Neural cell (in vitro differentiated cells): Measurements from ENCODE around the gene TRAPPC6A. TPM values are rescaled to one million over a fixed set of nuclear protein-coding genes. Genes with fewer than 3 reads are reported as not detected.

Source experiments
- H2AFZ ChIP-seq: fragments of 200-600, 300-800 bp; sonication (generic), shearing (Covaris generic); 2 replicates; pipeline ENCODE4 v1.6.0; 2014; ENCODE audit warnings: low read depth, mild to moderate bottlenecking, antibody characterized with exemption, low read length, moderate library complexity
- H3F3A ChIP-seq: fragments of 200-600 bp; shearing (Covaris generic); 2 replicates; pipeline ENCODE4 v1.6.1; 2016; ENCODE audit warnings: mild to moderate bottlenecking, moderate library complexity, mixed read lengths, antibody characterized with exemption, low read length; ENCODE audit not compliant: insufficient read depth, poor library complexity, severe bottlenecking
- H3K27ac ChIP-seq: fragments of 200-600, 300-800 bp; sonication (generic), shearing (Covaris generic); 2 replicates; pipeline ENCODE4 v1.5.1; 2014; ENCODE audit warnings: mild to moderate bottlenecking, low read length, moderate library complexity
- H3K27me3 ChIP-seq: fragments of 300-800, 200-600 bp; sonication (generic), shearing (Covaris generic); 2 replicates; pipeline ENCODE4 v1.6.0; 2014; ENCODE audit warnings: mild to moderate bottlenecking, low read depth, low read length, moderate library complexity; ENCODE audit not compliant: insufficient read depth
- H3K36me3 ChIP-seq: fragments of 300-800, 200-600 bp; sonication (generic), shearing (Covaris generic); 2 replicates; pipeline ENCODE4 v1.5.1; 2014; ENCODE audit warnings: mild to moderate bottlenecking, antibody characterized with exemption, low read length, moderate library complexity; ENCODE audit not compliant: insufficient read depth
- H3K4me2 ChIP-seq: fragments of 300-800, 200-600 bp; sonication (generic), shearing (Covaris generic); 2 replicates; pipeline ENCODE4 v1.6.0; 2014; ENCODE audit warnings: mild to moderate bottlenecking, low read length
- H3K4me3 ChIP-seq: fragments of 300-800, 200-600 bp; sonication (generic), shearing (Covaris generic); 2 replicates; pipeline ENCODE4 v1.5.1; 2014; ENCODE audit warnings: mild to moderate bottlenecking, low read length, moderate library complexity
- H3K79me2 ChIP-seq: fragments of 200-600 bp; shearing (Covaris generic); replicated peaks from 2 replicates; pipeline ENCODE4 v1.6.0; 2014; ENCODE audit warnings: mild to moderate bottlenecking, low read length, moderate library complexity; ENCODE audit not compliant: insufficient read depth
- H3K9ac ChIP-seq: fragments of 300-800, 200-600 bp; sonication (generic), shearing (Covaris generic); 2 replicates; pipeline ENCODE4 v1.6.1; 2016; ENCODE audit warnings: mild to moderate bottlenecking, low read length, mixed read lengths
- H3K9me2 ChIP-seq: fragments of 200-600 bp; shearing (Covaris generic); 2 replicates; pipeline ENCODE4 v1.6.1; 2016; ENCODE audit warnings: mild to moderate bottlenecking, low read length, mixed read lengths; ENCODE audit not compliant: insufficient read depth
- H3K9me3 ChIP-seq: fragments of 200-600, 300-800 bp; sonication (generic), shearing (Covaris generic); 2 replicates; pipeline ENCODE4 v1.6.1; 2016; ENCODE audit warnings: mild to moderate bottlenecking, mixed run types, low read length, moderate library complexity, mixed read lengths
- H4K20me1 ChIP-seq: fragments of 200-600 bp; shearing (Covaris generic); 2 replicates; pipeline ENCODE4 v1.6.1; 2016; ENCODE audit warnings: mild to moderate bottlenecking, mixed run types; ENCODE audit not compliant: insufficient read depth
- EP300 ChIP-seq: fragments of 450-650 bp; conservative IDR thresholded peaks from 2 replicates; pipeline ENCODE4 v1.6.1; 2014; ENCODE audit warnings: antibody characterized with exemption, mild to moderate bottlenecking, moderate library complexity; ENCODE audit not compliant: poor library complexity, severe bottlenecking
- EZH2 ChIP-seq: fragments of 200-600, 300-800 bp; shearing (Covaris generic), sonication (generic); IDR thresholded peaks from 2 replicates; pipeline ENCODE4 v1.6.1; 2014; ENCODE audit warnings: antibody characterized with exemption, low read length, borderline replicate concordance, mild to moderate bottlenecking; ENCODE audit not compliant: insufficient read depth, poor library complexity, severe bottlenecking
- MXI1 ChIP-seq: fragments of 450-650 bp; conservative IDR thresholded peaks from 2 replicates; pipeline ENCODE4 v1.6.1; 2014; ENCODE audit warnings: antibody characterized with exemption, mild to moderate bottlenecking; ENCODE audit not compliant: poor library complexity, severe bottlenecking
- POLR2AphosphoS5 ChIP-seq: IDR thresholded peaks from 2 replicates; pipeline ENCODE4 v1.6.1; 2012
- RAD21 ChIP-seq: fragments of 450-650 bp; conservative IDR thresholded peaks from 2 replicates; pipeline ENCODE4 v1.6.1; 2014; ENCODE audit warnings: antibody characterized with exemption, mild to moderate bottlenecking, moderate library complexity
- SMC3 ChIP-seq: fragments of 450-650 bp; conservative IDR thresholded peaks from 2 replicates; pipeline ENCODE4 v1.6.1; 2014; ENCODE audit warnings: antibody characterized with exemption, mild to moderate bottlenecking, moderate library complexity; ENCODE audit not compliant: poor library complexity
- TAF1 ChIP-seq: IDR thresholded peaks from 2 replicates; pipeline ENCODE4 v1.6.1; 2012; ENCODE audit warnings: low read depth
- polyA plus RNA-seq: library from polyadenylated mRNA; depleted of rRNA; stranded (reverse); fragments of >200 nt; gene quantifications from 2 replicates; pipeline ENCODE4 v1.2.3, GENCODE V29; 2014
- TF ChIP-seq, protein P1 (sequence below): fragments of 450-650 bp; IDR thresholded peaks from 2 replicates; pipeline ENCODE4 v1.5.1; 2014; ENCODE audit warnings: antibody characterized with exemption, mild to moderate bottlenecking, moderate library complexity; ENCODE audit not compliant: poor library complexity, severe bottlenecking
- TF ChIP-seq, protein P2 (sequence below): IDR thresholded peaks from 2 replicates; pipeline ENCODE4 v1.6.1; 2012; ENCODE audit warnings: borderline replicate concordance

The TRAPPC6A gene
- polyA plus RNA-seq, 1 donor from 2014 or later, result 48.5 TPM

DNA sequence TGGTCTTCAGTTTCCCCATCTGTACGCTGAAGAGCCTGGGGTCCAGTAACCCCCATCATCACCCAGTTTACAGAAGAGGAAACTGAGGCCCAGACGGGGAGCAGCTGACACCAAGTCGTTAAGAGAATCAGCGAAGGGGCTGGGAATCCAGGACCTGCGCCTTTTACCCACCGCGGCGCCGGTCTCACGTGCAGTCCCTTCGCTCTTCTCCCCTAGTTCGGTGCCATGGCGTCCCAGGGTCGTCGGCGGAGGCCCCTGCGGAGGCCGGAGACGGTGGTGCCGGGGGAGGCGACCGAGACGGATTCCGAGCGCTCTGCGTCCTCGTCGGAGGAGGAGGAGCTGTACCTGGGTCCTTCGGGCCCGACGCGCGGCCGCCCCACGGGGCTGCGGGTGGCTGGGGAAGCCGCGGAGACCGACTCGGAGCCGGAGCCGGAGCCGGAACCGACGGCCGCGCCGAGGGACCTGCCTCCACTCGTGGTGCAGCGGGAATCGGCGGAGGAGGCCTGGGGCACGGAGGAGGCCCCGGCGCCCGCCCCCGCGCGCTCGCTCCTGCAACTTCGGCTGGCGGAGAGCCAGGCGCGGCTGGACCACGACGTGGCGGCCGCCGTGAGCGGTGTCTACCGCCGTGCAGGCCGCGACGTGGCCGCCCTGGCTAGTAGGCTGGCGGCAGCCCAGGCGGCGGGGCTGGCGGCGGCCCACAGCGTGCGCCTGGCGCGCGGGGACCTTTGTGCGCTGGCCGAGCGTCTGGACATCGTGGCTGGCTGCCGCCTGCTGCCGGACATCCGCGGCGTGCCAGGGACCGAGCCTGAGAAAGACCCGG lies 1.2 kb upstream of the TRAPPC6A start:
- no peaks in the 10 kb centered on the region for H3K79me2 ChIP-seq
- H2AFZ ChIP-seq, result peak overlapping the region; percentile 65
- peak overlapping the region; percentile 71 for H3K27ac ChIP-seq
- peak overlapping the region; percentile 81 for H3K4me3 ChIP-seq
- no peaks in the 10 kb centered on the region for H3K27me3 ChIP-seq
- H4K20me1 ChIP-seq, result no peaks in the 10 kb centered on the region
- H3F3A ChIP-seq, result no peaks in the 10 kb centered on the region
- no peaks in the 10 kb centered on the region for H3K9me2 ChIP-seq
- H3K9ac ChIP-seq, result peak overlapping the region; percentile 71
- TF ChIP-seq, protein P1, sequence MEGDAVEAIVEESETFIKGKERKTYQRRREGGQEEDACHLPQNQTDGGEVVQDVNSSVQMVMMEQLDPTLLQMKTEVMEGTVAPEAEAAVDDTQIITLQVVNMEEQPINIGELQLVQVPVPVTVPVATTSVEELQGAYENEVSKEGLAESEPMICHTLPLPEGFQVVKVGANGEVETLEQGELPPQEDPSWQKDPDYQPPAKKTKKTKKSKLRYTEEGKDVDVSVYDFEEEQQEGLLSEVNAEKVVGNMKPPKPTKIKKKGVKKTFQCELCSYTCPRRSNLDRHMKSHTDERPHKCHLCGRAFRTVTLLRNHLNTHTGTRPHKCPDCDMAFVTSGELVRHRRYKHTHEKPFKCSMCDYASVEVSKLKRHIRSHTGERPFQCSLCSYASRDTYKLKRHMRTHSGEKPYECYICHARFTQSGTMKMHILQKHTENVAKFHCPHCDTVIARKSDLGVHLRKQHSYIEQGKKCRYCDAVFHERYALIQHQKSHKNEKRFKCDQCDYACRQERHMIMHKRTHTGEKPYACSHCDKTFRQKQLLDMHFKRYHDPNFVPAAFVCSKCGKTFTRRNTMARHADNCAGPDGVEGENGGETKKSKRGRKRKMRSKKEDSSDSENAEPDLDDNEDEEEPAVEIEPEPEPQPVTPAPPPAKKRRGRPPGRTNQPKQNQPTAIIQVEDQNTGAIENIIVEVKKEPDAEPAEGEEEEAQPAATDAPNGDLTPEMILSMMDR, result no peak
- TF ChIP-seq EP300 (no peak), MXI1 (no peak), EZH2 (no peak), SMC3 (no peak), POLR2AphosphoS5 (no peak), RAD21 (no peak), TAF1 (no peak)
- TF ChIP-seq, protein P2, sequence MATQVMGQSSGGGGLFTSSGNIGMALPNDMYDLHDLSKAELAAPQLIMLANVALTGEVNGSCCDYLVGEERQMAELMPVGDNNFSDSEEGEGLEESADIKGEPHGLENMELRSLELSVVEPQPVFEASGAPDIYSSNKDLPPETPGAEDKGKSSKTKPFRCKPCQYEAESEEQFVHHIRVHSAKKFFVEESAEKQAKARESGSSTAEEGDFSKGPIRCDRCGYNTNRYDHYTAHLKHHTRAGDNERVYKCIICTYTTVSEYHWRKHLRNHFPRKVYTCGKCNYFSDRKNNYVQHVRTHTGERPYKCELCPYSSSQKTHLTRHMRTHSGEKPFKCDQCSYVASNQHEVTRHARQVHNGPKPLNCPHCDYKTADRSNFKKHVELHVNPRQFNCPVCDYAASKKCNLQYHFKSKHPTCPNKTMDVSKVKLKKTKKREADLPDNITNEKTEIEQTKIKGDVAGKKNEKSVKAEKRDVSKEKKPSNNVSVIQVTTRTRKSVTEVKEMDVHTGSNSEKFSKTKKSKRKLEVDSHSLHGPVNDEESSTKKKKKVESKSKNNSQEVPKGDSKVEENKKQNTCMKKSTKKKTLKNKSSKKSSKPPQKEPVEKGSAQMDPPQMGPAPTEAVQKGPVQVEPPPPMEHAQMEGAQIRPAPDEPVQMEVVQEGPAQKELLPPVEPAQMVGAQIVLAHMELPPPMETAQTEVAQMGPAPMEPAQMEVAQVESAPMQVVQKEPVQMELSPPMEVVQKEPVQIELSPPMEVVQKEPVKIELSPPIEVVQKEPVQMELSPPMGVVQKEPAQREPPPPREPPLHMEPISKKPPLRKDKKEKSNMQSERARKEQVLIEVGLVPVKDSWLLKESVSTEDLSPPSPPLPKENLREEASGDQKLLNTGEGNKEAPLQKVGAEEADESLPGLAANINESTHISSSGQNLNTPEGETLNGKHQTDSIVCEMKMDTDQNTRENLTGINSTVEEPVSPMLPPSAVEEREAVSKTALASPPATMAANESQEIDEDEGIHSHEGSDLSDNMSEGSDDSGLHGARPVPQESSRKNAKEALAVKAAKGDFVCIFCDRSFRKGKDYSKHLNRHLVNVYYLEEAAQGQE, result no peak
- H3K4me2 ChIP-seq, result peak overlapping the region; percentile 55
- no peaks in the 10 kb centered on the region for H3K36me3 ChIP-seq
- no peaks in the 10 kb centered on the region for H3K9me3 ChIP-seq

DNA sequence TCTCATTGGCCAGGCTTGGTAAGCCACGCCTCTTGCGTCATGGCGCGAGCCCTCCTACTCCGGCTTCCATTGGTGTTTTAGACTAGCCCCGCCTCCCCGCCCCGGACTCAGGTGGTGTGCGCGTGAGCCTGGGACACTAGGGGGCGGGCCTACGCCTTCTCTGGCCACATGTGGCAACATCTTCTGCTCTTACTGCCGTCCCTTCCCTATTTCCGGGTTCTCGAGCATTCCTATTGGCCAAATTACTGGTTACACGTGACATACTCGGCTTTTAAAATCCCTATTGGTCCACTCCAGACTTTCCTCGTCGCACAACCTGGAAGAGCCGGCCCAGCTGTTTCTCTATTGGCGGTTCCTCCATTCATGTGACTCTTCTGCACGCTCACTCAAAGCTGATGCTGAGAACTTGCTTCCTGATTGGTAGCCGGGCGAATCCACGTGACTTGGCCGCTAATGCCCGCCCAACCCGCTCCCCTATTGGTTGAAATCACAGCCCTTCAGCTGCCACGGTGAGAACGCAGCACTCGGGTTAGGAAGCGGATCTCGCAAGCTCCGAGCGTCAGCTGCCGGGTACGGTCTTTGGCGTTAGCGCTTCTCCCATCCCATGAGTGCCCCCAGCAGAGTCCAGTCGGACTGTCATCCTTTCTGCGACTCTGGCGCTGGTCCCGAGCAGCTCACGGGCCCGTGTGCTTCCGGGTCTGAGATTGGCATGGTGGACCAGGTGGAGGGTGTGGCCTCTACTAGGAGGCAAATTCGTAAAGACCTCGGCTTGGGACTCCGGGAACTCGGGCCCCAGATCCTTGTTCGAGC lies 430 bp upstream of the TRAPPC6A start, which contains the start of gene BLOC1S3:
BLOC1S3 (plus strand) TSS at position 523 of the 810 bp plus-strand sequence. CDS start 513 bp downstream, outside the sequence.
- peak within 1 kb of the TSS; percentile 81 for H3K4me3 ChIP-seq
- peak within 1 kb of the TSS; percentile 65 for H2AFZ ChIP-seq
- no peaks in the 10 kb centered on the region for H3K9me2 ChIP-seq
- H3F3A ChIP-seq, result no peaks in the 10 kb centered on the region
- peak within 1 kb of the TSS; percentile 71 for H3K9ac ChIP-seq
- H3K27me3 ChIP-seq, result no peaks in the 10 kb centered on the region
- H3K4me2 ChIP-seq, result peak within 1 kb of the TSS; percentile 84
- TF ChIP-seq SMC3, result peak; percentile 15
- TF ChIP-seq RAD21, result peak; percentile 21
- peak; percentile 81 for TF ChIP-seq POLR2AphosphoS5
- peak; percentile 54 for TF ChIP-seq EP300
- TF ChIP-seq, protein P2, result no peak
- TF ChIP-seq TAF1, result no peak
- TF ChIP-seq, protein P1, result peak; percentile 90
- no peak for TF ChIP-seq EZH2
- peak; percentile 99 for TF ChIP-seq MXI1
- peak within 1 kb of the TSS; percentile 71 for H3K27ac ChIP-seq
- H3K36me3 ChIP-seq, result no peaks in the 10 kb centered on the region
- no peaks in the 10 kb centered on the region for H3K79me2 ChIP-seq
- H3K9me3 ChIP-seq, result no peaks in the 10 kb centered on the region
- no peaks in the 10 kb centered on the region for H4K20me1 ChIP-seq
